Measurements from ENCODE around the gene GLS2. TPM values are rescaled to one million over a fixed set of nuclear protein-coding genes. Genes with fewer than 3 reads are reported as not detected.

GLS2 gene
- total and polyA plus RNA-seq, 9 of the 15 experiments (the other 6 are each of a cell fraction or from before 2014, with no cell fraction given): 0.11 TPM; not detected in 8

GRCh38 chr12:56490360-56490759, 2.4 kb upstream of the GLS2 start (continued):
- TF ChIP-seq TFE3 (CRISPR knock-in tag; IDR thresholded peaks at IDR 0.05) (no peak), ESRRA (IDR thresholded peaks at IDR 0.05; ENCODE audit: borderline replicate concordance, low read depth) (no peak)

- H3K4me1 ChIP-seq (replicated peaks in 1 of 2; ENCODE audit: control insufficient read depth in 2 of 2, insufficient read depth in 2 of 2, low read length in 2 of 2): peaks cover 7 to 17% of the 10 kb centered on the region in 2 experiments; a peak in 3 of 5 replicates
- no peaks in the 10 kb centered on the region; the same call in 1 of the 2 replicates for H4K20me1 ChIP-seq (replicated peaks; ENCODE audit: control insufficient read depth, insufficient read depth, low read length)
- H3K79me2 ChIP-seq (ENCODE audit: control insufficient read depth, insufficient read depth, low read length): no peaks in the 10 kb centered on the region
- H3K36me3 ChIP-seq (ENCODE audit: control insufficient read depth, insufficient read depth, low read length): no peaks in the 10 kb centered on the region
- H3K9me1 ChIP-seq (ENCODE audit: control insufficient read depth, insufficient read depth, low read length): no peaks in the 10 kb centered on the region
- DNase-seq (ENCODE audit: extremely low read depth in 1 of 4, low spot score in 3 of 4) (no peak), FAIRE-seq (no peak), ATAC-seq (peak; percentile 25)
- intact Hi-C loops (cut with micrococcal nuclease): no loop called here
- peaks cover 27 to 51% of the 10 kb centered on the region in 2 experiments for H3K27me3 ChIP-seq (ENCODE audit: control insufficient read depth in 2 of 2, insufficient read depth in 2 of 2, low read length in 2 of 2)
- H3K9ac ChIP-seq (ENCODE audit: insufficient read depth in 1 of 2, low read depth in 2 of 2, low read length in 2 of 2): peak overlapping the region in 1 of 2 experiments; percentile 45; a peak in 1 of 4 replicates
- in situ Hi-C loops (cut with MboI): no loop called here
- H3K27ac ChIP-seq (ENCODE audit: extremely low read depth, low read depth, low read length): no peak overlapping the region
- BruUV-seq (replicated peaks): no TSS peak
- no peak for TF ChIP-seq MLX (CRISPR knock-in tag; conservative IDR thresholded peaks at IDR 0.05)
- TF ChIP-seq KDM2B (CRISPR knock-in tag; IDR thresholded peaks at IDR 0.05): no peak
- TF ChIP-seq HSF4 (CRISPR knock-in tag; IDR thresholded peaks at IDR 0.05; ENCODE audit: borderline replicate concordance): no peak
- no peak for TF ChIP-seq HMGXB4 (CRISPR knock-in tag; IDR thresholded peaks at IDR 0.05)
- no peak for TF ChIP-seq TEAD1 (CRISPR knock-in tag; IDR thresholded peaks at IDR 0.05)
- no peak for TF ChIP-seq RBM17 (IDR thresholded peaks at IDR 0.05; ENCODE audit: borderline replicate concordance, low read depth, low read length)
- TF ChIP-seq MYBL2 (IDR thresholded peaks at IDR 0.05; ENCODE audit: low read depth): no peak
- no peak for TF ChIP-seq MYBL2 (CRISPR knock-in tag; IDR thresholded peaks at IDR 0.05; ENCODE audit: borderline replicate concordance)
- no peak for TF ChIP-seq ZFP36 (IDR thresholded peaks at IDR 0.05; ENCODE audit: low read depth, low read length, partially characterized antibody)
- TF ChIP-seq SNAPC5 (CRISPR knock-in tag; IDR thresholded peaks at IDR 0.05): no peak
- no peak for TF ChIP-seq ZNF274 (IDR thresholded peaks at IDR 0.05; ENCODE audit: borderline replicate concordance, low read depth, low read length)
- ChIA-PET CTCF (ENCODE audit: low intra/inter-chr PET ratio) (no interaction called here), POLR2A (interaction anchor here (0.8 to 1.6 kb wide), 2 partner anchors 18 to 27 kb away, joined by 3 to 8 read pairs; no protein-coding TSS in a partner anchor)
- no peak overlapping the region for H3K4me2 ChIP-seq (ENCODE audit: insufficient read depth, low read length)
- H3K9me3 ChIP-seq (replicated peaks; ENCODE audit: control insufficient read depth, insufficient read depth, low read depth, low read length): no peaks in the 10 kb centered on the region
- H3K4me3 ChIP-seq: no peak overlapping the region
- peak overlapping the region; percentile 35; the same call in 1 of the 2 replicates for H2AFZ ChIP-seq (ENCODE audit: low read depth, low read length)
- 39% methylated on average over 23 of the region's 44 CpGs for WGBS (ENCODE audit: insufficient coverage, low coverage, missing lambda C conversion rate)
Measured at GRCh38 chr12:56487448-56488040, 417 bp downstream of the GLS2 start.

All from K562 (cell line).